Neural progenitor cell (in vitro differentiated cells): ENCODE measurements around the gene UGT1A8. TPM values are rescaled to one million over a fixed set of nuclear protein-coding genes. Genes with fewer than 3 reads are reported as not detected.

Experiments used
- DNase-seq: peaks from one replicate; pipeline ENCODE4 v3.0.0-alpha.2; 2016; ENCODE audit warnings: low spot score
- H2AFZ ChIP-seq: fragments of 200-600 bp; sonication (generic); replicated peaks from 2 replicates; pipeline ENCODE4 v1.6.1; 2016; ENCODE audit warnings: antibody characterized with exemption
- H3F3A ChIP-seq: fragments of 200-600 bp; sonication (generic); 2 replicates; pipeline ENCODE4 v1.6.1; 2016; ENCODE audit warnings: antibody characterized with exemption, low read depth
- H3K27ac ChIP-seq: fragments of 200-600 bp; sonication (generic); 2 replicates; pipeline ENCODE4 v1.5.1; 2016; ENCODE audit warnings: mild to moderate bottlenecking
- H3K27me3 ChIP-seq: fragments of 200-600 bp; sonication (generic); 2 replicates; pipeline ENCODE4 v1.6.1; 2016; ENCODE audit warnings: mild to moderate bottlenecking, moderate library complexity
- H3K36me3 ChIP-seq: fragments of 200-600 bp; sonication (generic); 2 replicates; pipeline ENCODE4 v1.5.1; 2016
- H3K4me1 ChIP-seq: fragments of 200-600 bp; sonication (generic); 2 replicates; pipeline ENCODE4 v1.6.1; 2016; ENCODE audit warnings: mixed run types
- H3K4me2 ChIP-seq: fragments of 200-600 bp; sonication (generic); 2 replicates; pipeline ENCODE4 v1.6.1; 2016
- H3K4me3 ChIP-seq: fragments of 200-600 bp; sonication (generic); 2 replicates; pipeline ENCODE4 v1.5.1; 2016
- H3K79me2 ChIP-seq: fragments of 200-600 bp; sonication (generic); 2 replicates; pipeline ENCODE4 v1.6.1; 2016; ENCODE audit warnings: low read depth
- H3K9ac ChIP-seq: fragments of 200-600 bp; sonication (generic); 2 replicates; pipeline ENCODE4 v1.6.1; 2016
- H3K9me3 ChIP-seq: fragments of 200-600 bp; sonication (generic); 2 replicates; pipeline ENCODE4 v1.5.1; 2016; ENCODE audit warnings: low read depth
- H4K20me1 ChIP-seq: fragments of 200-600 bp; sonication (generic); 2 replicates; pipeline ENCODE4 v1.6.1; 2016; ENCODE audit warnings: low read depth
- H3K27ac Mint-ChIP-seq: 3 replicates; pipeline ENCODE4 v1.8.0; 2021; ENCODE audit warnings: mixed read lengths
- H3K27me3 Mint-ChIP-seq: 2 replicates; pipeline ENCODE4 v1.8.0; 2022; ENCODE audit warnings: low read depth, mild to moderate bottlenecking, inconsistent platforms, moderate library complexity, mixed read lengths; ENCODE audit not compliant: insufficient read depth
- H3K36me3 Mint-ChIP-seq: 3 replicates; pipeline ENCODE4 v1.8.0; 2021; ENCODE audit warnings: mixed read lengths
- H3K4me1 Mint-ChIP-seq: 3 replicates; pipeline ENCODE4 v1.8.0; 2021; ENCODE audit warnings: mixed read lengths
- H3K4me3 Mint-ChIP-seq: 3 replicates; pipeline ENCODE4 v1.8.0; 2021; ENCODE audit warnings: mild to moderate bottlenecking, moderate library complexity, mixed read lengths
- H3K9me3 Mint-ChIP-seq: 3 replicates; pipeline ENCODE4 v1.8.0; 2020; ENCODE audit warnings: mixed read lengths
- CTCF ChIP-seq: fragments of 200-600 bp; sonication (generic); IDR thresholded peaks from 2 replicates; pipeline ENCODE4 v1.5.1; 2017; ENCODE audit warnings: antibody characterized with exemption, mild to moderate bottlenecking
- EZH2 ChIP-seq: fragments of 200-600 bp; sonication (generic); IDR thresholded peaks from 2 replicates; pipeline ENCODE4 v1.6.1; 2017; ENCODE audit warnings: antibody characterized with exemption, mild to moderate bottlenecking, moderate library complexity
- EZH2phosphoT487 ChIP-seq: fragments of 200-600 bp; sonication (generic); IDR thresholded peaks from 2 replicates; pipeline ENCODE4 v1.6.1; 2017; ENCODE audit warnings: antibody characterized with exemption
- total RNA-seq: library from RNA; depleted of rRNA; stranded (reverse); fragments of >200 nt; gene quantifications from 2 replicates; pipeline ENCODE4 v1.2.3, GENCODE V29; 2015; ENCODE audit warnings: low replicate concordance

Gene UGT1A8
- total RNA-seq, 1 donor from 2014 or later: not detected

GRCh38 chr2:233686928-233687327 is 69.5 kb downstream of the UGT1A8 start:
- Mint-ChIP-seq H3K27me3 (no peaks in the 10 kb centered on the region), H3K9me3 (no peaks in the 10 kb centered on the region), H3K4me1 (no peaks in the 10 kb centered on the region), H3K27ac (no peak overlapping the region), H3K4me3 (no peak overlapping the region), H3K36me3 (no peaks in the 10 kb centered on the region)
- TF ChIP-seq CTCF: no peak
- TF ChIP-seq EZH2phosphoT487: no peak
- no peak for TF ChIP-seq EZH2
- Histone ChIP-seq H4K20me1 (no peaks in the 10 kb centered on the region), H3K9me3 (no peaks in the 10 kb centered on the region), H3K27ac (no peak overlapping the region), H3K4me2 (no peak overlapping the region), H3K36me3 (no peaks in the 10 kb centered on the region), H3K4me1 (no peaks in the 10 kb centered on the region), H3K4me3 (no peak overlapping the region), H3F3A (no peaks in the 10 kb centered on the region), H3K9ac (no peak overlapping the region), H2AFZ (no peak overlapping the region), H3K27me3 (no peaks in the 10 kb centered on the region), H3K79me2 (no peaks in the 10 kb centered on the region)
- no peak for DNase-seq

GRCh38 chr2:233688341-233688740 is 70.9 kb downstream of the UGT1A8 start:
- Histone ChIP-seq H3K36me3 (no peaks in the 10 kb centered on the region), H3K4me3 (no peak overlapping the region), H3F3A (no peaks in the 10 kb centered on the region), H4K20me1 (no peaks in the 10 kb centered on the region), H3K9ac (no peak overlapping the region), H3K27me3 (no peaks in the 10 kb centered on the region), H3K4me2 (no peak overlapping the region), H3K9me3 (no peaks in the 10 kb centered on the region), H3K4me1 (no peaks in the 10 kb centered on the region), H2AFZ (no peak overlapping the region), H3K27ac (no peak overlapping the region), H3K79me2 (no peaks in the 10 kb centered on the region)
- no peak for DNase-seq
- Mint-ChIP-seq H3K27ac (no peak overlapping the region), H3K9me3 (no peaks in the 10 kb centered on the region), H3K27me3 (peaks cover under 1% of the 10 kb centered on the region), H3K36me3 (no peaks in the 10 kb centered on the region), H3K4me3 (no peak overlapping the region), H3K4me1 (no peaks in the 10 kb centered on the region)
- TF ChIP-seq CTCF: no peak
- no peak for TF ChIP-seq EZH2phosphoT487
- no peak for TF ChIP-seq EZH2

GRCh38 chr2:233689031-233689430 is 71.6 kb downstream of the UGT1A8 start:
- no peak overlapping the region for H3K27ac ChIP-seq
- DNase-seq: no peak
- TF ChIP-seq EZH2phosphoT487 (no peak), EZH2 (no peak), CTCF (no peak)
- no peaks in the 10 kb centered on the region for H3K36me3 ChIP-seq
- peak overlapping the region; percentile 28 for H2AFZ ChIP-seq
- H3K9ac ChIP-seq: no peak overlapping the region
- no peaks in the 10 kb centered on the region for H3K79me2 ChIP-seq
- H3K9me3 Mint-ChIP-seq: no peaks in the 10 kb centered on the region
- no peaks in the 10 kb centered on the region for H3K9me3 ChIP-seq
- H3K4me2 ChIP-seq: no peak overlapping the region
- H3K27ac Mint-ChIP-seq: no peak overlapping the region
- no peaks in the 10 kb centered on the region for H4K20me1 ChIP-seq
- no peaks in the 10 kb centered on the region for H3K27me3 ChIP-seq
- no peaks in the 10 kb centered on the region for H3K36me3 Mint-ChIP-seq
- H3K4me3 ChIP-seq: no peak overlapping the region
- H3K4me1 ChIP-seq: no peaks in the 10 kb centered on the region
- no peaks in the 10 kb centered on the region for H3K4me1 Mint-ChIP-seq
- H3F3A ChIP-seq: no peaks in the 10 kb centered on the region
- no peak overlapping the region for H3K4me3 Mint-ChIP-seq
- H3K27me3 Mint-ChIP-seq: peaks cover 2% of the 10 kb centered on the region

GRCh38 chr2:233689501-233689900 is 72.1 kb downstream of the UGT1A8 start:
- TF ChIP-seq EZH2 (no peak), EZH2phosphoT487 (no peak), CTCF (no peak)
- Histone ChIP-seq H3K27ac (no peak overlapping the region), H3K79me2 (no peaks in the 10 kb centered on the region), H3K4me3 (no peak overlapping the region), H3K4me2 (no peak overlapping the region), H3K36me3 (no peaks in the 10 kb centered on the region), H3K9ac (no peak overlapping the region), H4K20me1 (no peaks in the 10 kb centered on the region), H3K4me1 (no peaks in the 10 kb centered on the region), H2AFZ (peak overlapping the region; percentile 28), H3K27me3 (no peaks in the 10 kb centered on the region), H3K9me3 (no peaks in the 10 kb centered on the region), H3F3A (no peaks in the 10 kb centered on the region)
- H3K4me1 Mint-ChIP-seq: no peaks in the 10 kb centered on the region
- H3K4me3 Mint-ChIP-seq: no peak overlapping the region
- H3K27ac Mint-ChIP-seq: no peak overlapping the region
- no peaks in the 10 kb centered on the region for H3K36me3 Mint-ChIP-seq
- H3K9me3 Mint-ChIP-seq: no peaks in the 10 kb centered on the region
- peaks cover 2% of the 10 kb centered on the region for H3K27me3 Mint-ChIP-seq
- no peak for DNase-seq
